Measurements from ENCODE around the gene LGALS7. TPM values are rescaled to one million over a fixed set of nuclear protein-coding genes. Genes with fewer than 3 reads are reported as not detected.

LGALS7 gene
- total and polyA plus RNA-seq, 4 donors: 2.4 to 5.0 (median 4.9) TPM; not detected in 1

DNA sequence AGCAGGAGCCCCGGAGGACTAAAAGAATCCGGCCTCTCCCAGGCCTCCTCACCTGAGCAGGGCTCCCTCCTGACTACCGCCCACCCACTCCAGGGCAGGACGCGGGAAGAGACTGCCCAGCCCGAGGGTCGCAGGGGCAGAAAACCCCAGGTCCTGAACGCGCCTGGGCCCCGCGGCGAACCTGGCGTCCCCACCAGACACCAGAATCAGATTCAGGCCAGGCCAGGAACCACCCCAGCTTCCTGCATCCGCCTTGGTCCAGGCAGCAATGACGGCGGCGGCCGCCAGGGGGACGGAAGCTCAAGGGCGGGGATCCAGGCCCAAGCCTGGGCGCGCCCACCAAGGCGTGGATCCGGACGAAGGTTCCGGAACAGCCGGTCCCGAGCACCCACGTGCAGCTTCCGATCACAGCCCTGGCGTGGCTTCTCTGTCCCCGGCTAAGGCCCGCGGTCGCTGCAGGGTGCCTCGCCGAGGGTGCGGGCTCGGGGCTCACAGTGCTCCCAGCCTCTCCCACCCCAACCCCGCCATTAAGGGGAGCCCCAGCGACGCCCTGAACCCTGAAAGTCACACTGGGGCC, 3.6 kb downstream of the LGALS7 start:
- TF ChIP-seq, protein P1, sequence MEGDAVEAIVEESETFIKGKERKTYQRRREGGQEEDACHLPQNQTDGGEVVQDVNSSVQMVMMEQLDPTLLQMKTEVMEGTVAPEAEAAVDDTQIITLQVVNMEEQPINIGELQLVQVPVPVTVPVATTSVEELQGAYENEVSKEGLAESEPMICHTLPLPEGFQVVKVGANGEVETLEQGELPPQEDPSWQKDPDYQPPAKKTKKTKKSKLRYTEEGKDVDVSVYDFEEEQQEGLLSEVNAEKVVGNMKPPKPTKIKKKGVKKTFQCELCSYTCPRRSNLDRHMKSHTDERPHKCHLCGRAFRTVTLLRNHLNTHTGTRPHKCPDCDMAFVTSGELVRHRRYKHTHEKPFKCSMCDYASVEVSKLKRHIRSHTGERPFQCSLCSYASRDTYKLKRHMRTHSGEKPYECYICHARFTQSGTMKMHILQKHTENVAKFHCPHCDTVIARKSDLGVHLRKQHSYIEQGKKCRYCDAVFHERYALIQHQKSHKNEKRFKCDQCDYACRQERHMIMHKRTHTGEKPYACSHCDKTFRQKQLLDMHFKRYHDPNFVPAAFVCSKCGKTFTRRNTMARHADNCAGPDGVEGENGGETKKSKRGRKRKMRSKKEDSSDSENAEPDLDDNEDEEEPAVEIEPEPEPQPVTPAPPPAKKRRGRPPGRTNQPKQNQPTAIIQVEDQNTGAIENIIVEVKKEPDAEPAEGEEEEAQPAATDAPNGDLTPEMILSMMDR (IDR thresholded peaks at IDR 0.05; ENCODE audit: control extremely low read depth, extremely low read depth): peak; percentile 66
- H3K36me3 ChIP-seq (ENCODE audit: control insufficient read depth in 4 of 4, insufficient read depth in 4 of 4, low read length in 4 of 4): no peaks in the 10 kb centered on the region
- H3K9me3 ChIP-seq (ENCODE audit: control insufficient read depth in 4 of 4, insufficient read depth in 3 of 4, low read length in 3 of 4): no peaks in the 10 kb centered on the region
- 7 to 13% methylated on average over 39 to 42 of the region's 42 CpGs for WGBS, 2 donors
- peak overlapping the region; percentile 8 for H3K4me3 ChIP-seq
- H3K4me1 ChIP-seq (ENCODE audit: control insufficient read depth in 5 of 5, insufficient read depth in 5 of 5, low read length in 5 of 5): peaks cover 0 to 2% (median 0%) of the 10 kb centered on the region in 5 donors
- H3K27ac ChIP-seq (ENCODE audit: low read depth in 1 of 2, low read length in 1 of 2): peak overlapping the region in 1 of 2 donors; percentile 93
- H3K27me3 ChIP-seq (ENCODE audit: control insufficient read depth in 3 of 3, insufficient read depth in 3 of 3, low read length in 2 of 3): no peaks in the 10 kb centered on the region
- DNase-seq (peak; percentile 76 to 90 (median 87)), ATAC-seq (ENCODE audit: insufficient read depth, low FRiP score) (peak; percentile 84)
- H3K9ac ChIP-seq (ENCODE audit: insufficient read depth in 1 of 2, low read length in 2 of 2): no peak overlapping the region

DNA sequence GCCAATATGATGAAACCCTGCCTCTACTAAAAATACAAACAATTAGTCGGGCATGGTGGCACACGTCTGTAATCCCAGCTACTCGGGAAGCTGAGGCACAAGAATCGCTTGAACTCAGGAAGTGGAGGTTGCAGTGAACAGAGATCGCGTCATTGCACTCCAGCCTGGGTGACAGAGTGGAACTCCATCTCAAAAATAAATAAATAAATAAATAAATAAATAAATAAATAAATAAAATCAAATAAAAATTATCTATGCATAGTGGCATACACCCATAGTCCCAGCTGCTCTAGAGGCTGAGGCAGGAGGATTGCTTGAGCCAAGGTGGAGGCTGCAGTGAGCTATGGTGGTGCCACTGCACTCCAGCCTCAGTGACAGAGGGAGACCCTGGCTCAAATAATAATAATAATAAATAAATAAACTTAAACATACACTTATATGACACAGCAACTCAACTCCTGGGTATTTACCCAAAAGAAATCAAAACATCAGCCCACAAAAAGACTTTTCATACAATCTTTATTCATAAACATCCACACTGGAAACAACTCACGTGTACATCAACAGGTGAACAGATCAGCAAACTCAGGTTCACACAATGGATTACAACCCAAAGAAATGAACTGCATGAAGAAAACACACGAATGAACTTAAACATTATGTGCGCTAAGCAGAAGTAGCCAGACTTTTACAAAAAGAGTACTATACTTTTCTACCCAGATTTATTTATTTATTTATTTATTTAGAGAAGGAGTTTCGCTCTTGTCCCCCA, 6.9 kb downstream of the LGALS7 start:
- ATAC-seq (ENCODE audit: insufficient read depth, low FRiP score) (no peak), DNase-seq (no peak)
- TF ChIP-seq, protein P1 (IDR thresholded peaks at IDR 0.05; ENCODE audit: control extremely low read depth, extremely low read depth): no peak
- Histone ChIP-seq H3K4me1 (ENCODE audit: control insufficient read depth in 5 of 5, insufficient read depth in 5 of 5, low read length in 5 of 5) (peaks cover 0 to 2% (median 0%) of the 10 kb centered on the region in 5 donors), H3K9ac (ENCODE audit: insufficient read depth in 1 of 2, low read length in 2 of 2) (no peak overlapping the region), H3K9me3 (ENCODE audit: control insufficient read depth in 4 of 4, insufficient read depth in 3 of 4, low read length in 3 of 4) (no peaks in the 10 kb centered on the region), H3K36me3 (ENCODE audit: control insufficient read depth in 4 of 4, insufficient read depth in 4 of 4, low read length in 4 of 4) (no peaks in the 10 kb centered on the region), H3K27ac (ENCODE audit: low read depth in 1 of 2, low read length in 1 of 2) (no peak overlapping the region), H3K4me3 (no peak overlapping the region), H3K27me3 (ENCODE audit: control insufficient read depth in 3 of 3, insufficient read depth in 3 of 3, low read length in 2 of 3) (no peaks in the 10 kb centered on the region)
- 88 to 93% methylated on average over 10 of the region's 10 CpGs for WGBS, 2 donors

DNA sequence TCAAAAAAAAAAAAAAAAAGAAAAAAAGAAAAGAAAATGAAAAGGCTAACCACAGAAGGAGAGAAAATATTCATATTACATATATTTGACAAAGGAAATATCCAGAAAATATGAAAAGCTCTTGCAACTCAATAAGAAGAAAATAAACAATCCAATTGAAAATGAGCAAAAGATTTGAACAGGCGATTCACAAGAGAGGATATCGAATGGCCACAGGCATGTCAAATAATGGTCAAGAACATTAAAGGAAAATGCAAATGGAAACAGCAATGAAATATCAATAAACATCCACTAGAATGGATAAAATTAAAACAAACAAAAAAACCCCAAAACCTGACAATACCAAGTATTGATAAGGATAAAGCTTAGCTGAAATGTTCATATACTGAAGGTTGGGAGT, 8.1 kb downstream of the LGALS7 start:
- no peak overlapping the region for H3K27ac ChIP-seq (ENCODE audit: low read depth in 1 of 2, low read length in 1 of 2)

More for the DNA sequence above, 8.1 kb downstream of the LGALS7 start:
- TF ChIP-seq, protein P1 (IDR thresholded peaks at IDR 0.05; ENCODE audit: control extremely low read depth, extremely low read depth): no peak
- DNase-seq (no peak), ATAC-seq (ENCODE audit: insufficient read depth, low FRiP score) (no peak)
- no peaks in the 10 kb centered on the region for H3K27me3 ChIP-seq (ENCODE audit: control insufficient read depth in 3 of 3, insufficient read depth in 3 of 3, low read length in 2 of 3)
- H3K4me1 ChIP-seq (ENCODE audit: control insufficient read depth in 5 of 5, insufficient read depth in 5 of 5, low read length in 5 of 5): peaks cover 0 to 2% (median 0%) of the 10 kb centered on the region in 5 donors
- no peak overlapping the region for H3K9ac ChIP-seq (ENCODE audit: insufficient read depth in 1 of 2, low read length in 2 of 2)
- H3K36me3 ChIP-seq (ENCODE audit: control insufficient read depth in 4 of 4, insufficient read depth in 4 of 4, low read length in 4 of 4): no peaks in the 10 kb centered on the region
- 96 to 100% methylated on average over 2 of the region's 2 CpGs for WGBS, 2 donors
- H3K9me3 ChIP-seq (ENCODE audit: control insufficient read depth in 4 of 4, insufficient read depth in 3 of 4, low read length in 3 of 4): no peaks in the 10 kb centered on the region
- no peak overlapping the region for H3K4me3 ChIP-seq
